ENCODE data around the gene JAZF1.

The JAZF1 gene

GRCh38 chr7:28199021-28199510 lies 18.5 kb upstream of the JAZF1 start:
- TF ChIP-seq CTCF (IDR thresholded peaks at IDR 0.05; ENCODE audit: extremely low read depth, insufficient read depth, missing control alignments) = no peak
- in situ Hi-C loops (cut with MboI; ENCODE audit: low pct_unique_long_range_greater_than_20kb, low sequenced_read_pairs, unreplicated experiment) = no loop called here

GRCh38 chr7:28195910-28196620 lies 15.5 kb upstream of the JAZF1 start:
- in situ Hi-C loops (cut with MboI; ENCODE audit: low pct_unique_long_range_greater_than_20kb, low sequenced_read_pairs, unreplicated experiment) = no loop called here
- no peak for DNase-seq (ENCODE audit: low spot score)
- TF ChIP-seq CTCF (IDR thresholded peaks at IDR 0.05; ENCODE audit: extremely low read depth, insufficient read depth, missing control alignments) = no peak

More at GRCh38 chr7:28199021-28199510, 18.5 kb upstream of the JAZF1 start:
- no peak for DNase-seq (ENCODE audit: low spot score)

GRCh38 chr7:28192786-28193585 lies 12.4 kb upstream of the JAZF1 start:
- TF ChIP-seq CTCF (IDR thresholded peaks at IDR 0.05; ENCODE audit: extremely low read depth, insufficient read depth, missing control alignments) = no peak
- DNase-seq (ENCODE audit: low spot score) = no peak
- in situ Hi-C loops (cut with MboI; ENCODE audit: low pct_unique_long_range_greater_than_20kb, low sequenced_read_pairs, unreplicated experiment) = no loop called here

- DNase-seq (ENCODE audit: low spot score) = no peak
- no peak for TF ChIP-seq CTCF (IDR thresholded peaks at IDR 0.05; ENCODE audit: extremely low read depth, insufficient read depth, missing control alignments)
- in situ Hi-C loops (cut with MboI; ENCODE audit: low pct_unique_long_range_greater_than_20kb, low sequenced_read_pairs, unreplicated experiment) = no loop called here
These were observed 11.2 kb upstream of the JAZF1 start for GRCh38 chr7:28191751-28192150.

GRCh38 chr7:28191184-28191583 lies 10.6 kb upstream of the JAZF1 start:
- no peak for TF ChIP-seq CTCF (IDR thresholded peaks at IDR 0.05; ENCODE audit: extremely low read depth, insufficient read depth, missing control alignments)
- DNase-seq (ENCODE audit: low spot score) = no peak
- in situ Hi-C loops (cut with MboI; ENCODE audit: low pct_unique_long_range_greater_than_20kb, low sequenced_read_pairs, unreplicated experiment) = no loop called here

GRCh38 chr7:28190077-28190710 lies 9.6 kb upstream of the JAZF1 start:
- no peak for TF ChIP-seq CTCF (IDR thresholded peaks at IDR 0.05; ENCODE audit: extremely low read depth, insufficient read depth, missing control alignments)
- no peak for DNase-seq (ENCODE audit: low spot score)
- in situ Hi-C loops (cut with MboI; ENCODE audit: low pct_unique_long_range_greater_than_20kb, low sequenced_read_pairs, unreplicated experiment) = no loop called here
